OCI-LY1 (cell line): ENCODE results near the gene TNP1.

ENCODE experiments used
- CTCF ChIP-seq: fragments of 200-600 bp; sonication (generic), shearing (Covaris generic); IDR thresholded peaks from 2 replicates; pipeline ENCODE4 v1.5.1; 2017; ENCODE audit warnings: mild to moderate bottlenecking, antibody characterized with exemption, low read length, moderate library complexity, mixed read lengths
- EZH2 ChIP-seq: fragments of 200-600 bp; sonication (generic), shearing (Covaris generic); IDR thresholded peaks from 2 replicates; pipeline ENCODE4 v1.8.0; 2017; ENCODE audit warnings: borderline replicate concordance, mixed run types, mild to moderate bottlenecking, antibody characterized with exemption, low read length, moderate library complexity, mixed read lengths

- TF ChIP-seq CTCF (no peak), EZH2 (no peak)
These were observed 14.4 kb downstream of the TNP1 start for GRCh38 chr2:216845426-216845825.
